Activated CD4-positive, CD25-positive, alpha-beta regulatory T cell treated with anti-CD3 and anti-CD28 coated beads, Interleukin-2, amount 50 U/mL, for 16 hours (primary cell): ENCODE measurements around the gene AFF2.
"Not testable (repeated sequence)": the region's sequence is repeated elsewhere in the genome, so short reads cannot be mapped to it uniquely, and the experiment has no call there.

ENCODE experiments used
- DNase-seq: peaks from one replicate; pipeline ENCODE4 v3.0.0-alpha.2; 2020; ENCODE audit warnings: low read depth, low spot score

Gene AFF2

GRCh38 chrX:148633218-148633908, 132.9 kb downstream of the AFF2 start:
- no peak for DNase-seq

- no peak for DNase-seq
Observed at GRCh38 chrX:148634591-148634990, 134.2 kb downstream of the AFF2 start.

GRCh38 chrX:148643460-148643859, 143.0 kb downstream of the AFF2 start:
- no peak for DNase-seq

- DNase-seq, result no peak
Observed at GRCh38 chrX:148647651-148648050, 147.2 kb downstream of the AFF2 start.

GRCh38 chrX:148649145-148649795, 148.9 kb downstream of the AFF2 start:
- DNase-seq, result no peak

- DNase-seq, result no peak
Observed at GRCh38 chrX:148658115-148658730, 157.8 kb downstream of the AFF2 start.

- DNase-seq, result no peak
Observed at GRCh38 chrX:148659481-148659880, 159.1 kb downstream of the AFF2 start.

GRCh38 chrX:148661035-148661434, 160.6 kb downstream of the AFF2 start:
- DNase-seq, result no peak

GRCh38 chrX:148662014-148662413, 161.6 kb downstream of the AFF2 start:
- no peak for DNase-seq

GRCh38 chrX:148664171-148664570, 163.8 kb downstream of the AFF2 start:
- no peak for DNase-seq

GRCh38 chrX:148664995-148665394, 164.6 kb downstream of the AFF2 start:
- no peak for DNase-seq

GRCh38 chrX:148669175-148669574, 168.8 kb downstream of the AFF2 start:
- not testable (repeated sequence) for DNase-seq

- no peak for DNase-seq
Observed at GRCh38 chrX:148670277-148670676, 169.9 kb downstream of the AFF2 start.

- no peak for DNase-seq
Observed at GRCh38 chrX:148672517-148672916, 172.1 kb downstream of the AFF2 start.

GRCh38 chrX:148681605-148682004, 181.2 kb downstream of the AFF2 start:
- no peak for DNase-seq

GRCh38 chrX:148682206-148682605, 181.8 kb downstream of the AFF2 start:
- DNase-seq, result no peak

GRCh38 chrX:148691456-148691855, 191.0 kb downstream of the AFF2 start:
- DNase-seq, result no peak

GRCh38 chrX:148695255-148695654, 194.8 kb downstream of the AFF2 start:
- no peak for DNase-seq

GRCh38 chrX:148698221-148698620, 197.8 kb downstream of the AFF2 start:
- no peak for DNase-seq

GRCh38 chrX:148700021-148700420, 199.6 kb downstream of the AFF2 start:
- no peak for DNase-seq

- DNase-seq, result no peak
Observed at GRCh38 chrX:148713981-148714380, 213.6 kb downstream of the AFF2 start.

GRCh38 chrX:148715361-148715760, 214.9 kb downstream of the AFF2 start:
- no peak for DNase-seq

- no peak for DNase-seq
Observed at GRCh38 chrX:148722966-148723365, 222.5 kb downstream of the AFF2 start.
